Suprapubic skin (tissue), 4 donors: Measurements from ENCODE around the gene ZNF10. TPM values are rescaled to one million over a fixed set of nuclear protein-coding genes. Genes with fewer than 3 reads are reported as not detected.

Experiments
- DNase-seq, 2 donors: peaks; one replicate each; pipeline ENCODE4 v3.0.0-alpha.2; 2019; ENCODE audit warnings: low spot score in 2 of 2
- H3K27ac ChIP-seq: fragments of 200-600 bp; sonication (generic); one replicate; pipeline ENCODE4 v1.5.1; 2019
- H3K27me3 ChIP-seq: fragments of 200-600 bp; sonication (generic); one replicate; pipeline ENCODE4 v1.5.1; 2019
- H3K36me3 ChIP-seq: fragments of 200-600 bp; sonication (generic); one replicate; pipeline ENCODE4 v1.5.1; 2019
- H3K4me1 ChIP-seq: fragments of 200-600 bp; sonication (generic); one replicate; pipeline ENCODE4 v1.5.1; 2019
- H3K4me3 ChIP-seq: fragments of 200-600 bp; sonication (generic); one replicate; pipeline ENCODE4 v1.5.1; 2019; ENCODE audit warnings: mild to moderate bottlenecking
- H3K9me3 ChIP-seq: fragments of 200-600 bp; sonication (generic); one replicate; pipeline ENCODE4 v1.5.1; 2019
- CTCF ChIP-seq, 2 donors: fragments of 200-600 bp in 1 of 2; fragments of 450-650 bp in 1 of 2; sonication (generic) in 1 of 2; IDR thresholded peaks; one replicate each; pipeline ENCODE4 v1.5.1; 2016 to 2019; ENCODE audit warnings: antibody characterized with exemption in 2 of 2, mild to moderate bottlenecking in 1 of 2, moderate library complexity in 1 of 2
- EP300 ChIP-seq: sonication (generic); formaldehyde crosslinking; IDR thresholded peaks from one replicate; pipeline ENCODE4 v1.6.1; 2017; ENCODE audit warnings: antibody characterized with exemption
- POLR2A ChIP-seq, 2 donors: fragments of 450-650 bp; IDR thresholded peaks; one replicate each; pipeline ENCODE4 v1.6.1; 2017; ENCODE audit warnings: antibody characterized with exemption in 2 of 2, mild to moderate bottlenecking in 2 of 2, moderate library complexity in 2 of 2
- POLR2AphosphoS5 ChIP-seq, 3 donors: sonication (generic); formaldehyde crosslinking; IDR thresholded peaks; one replicate each; pipeline ENCODE4 v1.6.1; 2017; ENCODE audit warnings: antibody characterized with exemption in 3 of 3
- WGBS: methylation state at CpG from one replicate; pipeline ENCODE4 v1.1.5; 2018; 5-methylcytosine and 5-hydroxymethylcytosine counted together
- total RNA-seq, 4 donors: library from RNA; depleted of rRNA; stranded (reverse); fragments of >200 nt; gene quantifications; one replicate each; pipeline ENCODE4 v1.1.0, GENCODE V29; 2016

Gene ZNF10
- total RNA-seq, 4 donors from 2014 or later: 5.2 to 11.6 (median 9.1) TPM

- WGBS: over 99% methylated on average over 5 of the region's 5 CpGs
- Histone ChIP-seq H3K4me3 (no peak overlapping the region), H3K27ac (no peak overlapping the region), H3K27me3 (no peaks in the 10 kb centered on the region), H3K4me1 (no peaks in the 10 kb centered on the region), H3K36me3 (peaks cover 92% of the 10 kb centered on the region), H3K9me3 (peaks cover 72% of the 10 kb centered on the region)
- TF ChIP-seq EP300: no peak
- no peak for TF ChIP-seq CTCF (IDR thresholded peaks at IDR 0.05)
- no peak for TF ChIP-seq POLR2A (IDR thresholded peaks at IDR 0.05)
- no peak for TF ChIP-seq POLR2AphosphoS5 (IDR thresholded peaks at IDR 0.05)
- no peak for DNase-seq
These were observed 62.4 kb downstream of the ZNF10 start for GRCh38 chr12:133192847-133193246.

GRCh38 chr12:133201888-133202287 lies 71.5 kb downstream of the ZNF10 start:
- H3K9me3 ChIP-seq: peaks cover 61% of the 10 kb centered on the region
- peaks cover 37% of the 10 kb centered on the region for H3K36me3 ChIP-seq

GRCh38 chr12:133202493-133203343 lies 72.3 kb downstream of the ZNF10 start:
- no peak for DNase-seq
- no peaks in the 10 kb centered on the region for H3K27me3 ChIP-seq
- 96% methylated on average over 2 of the region's 2 CpGs for WGBS
- no peaks in the 10 kb centered on the region for H3K4me1 ChIP-seq
- TF ChIP-seq POLR2AphosphoS5 (IDR thresholded peaks at IDR 0.05) (no peak), POLR2A (IDR thresholded peaks at IDR 0.05) (no peak), CTCF (IDR thresholded peaks at IDR 0.05) (no peak), EP300 (no peak)
- no peak overlapping the region for H3K27ac ChIP-seq
- H3K4me3 ChIP-seq: no peak overlapping the region
- H3K36me3 ChIP-seq: peaks cover 36% of the 10 kb centered on the region
- H3K9me3 ChIP-seq: peaks cover 67% of the 10 kb centered on the region

More at GRCh38 chr12:133201888-133202287, 71.5 kb downstream of the ZNF10 start:
- Histone ChIP-seq H3K27me3 (no peaks in the 10 kb centered on the region), H3K4me1 (no peaks in the 10 kb centered on the region), H3K4me3 (no peak overlapping the region), H3K27ac (no peak overlapping the region)
- 94% methylated on average over 2 of the region's 2 CpGs for WGBS
- no peak for TF ChIP-seq POLR2A (IDR thresholded peaks at IDR 0.05)
- TF ChIP-seq POLR2AphosphoS5 (IDR thresholded peaks at IDR 0.05): no peak
- no peak for TF ChIP-seq EP300
- TF ChIP-seq CTCF (IDR thresholded peaks at IDR 0.05): no peak
- no peak for DNase-seq

- H3K9me3 ChIP-seq: peaks cover 75% of the 10 kb centered on the region
These were observed 73.2 kb downstream of the ZNF10 start for GRCh38 chr12:133203344-133204263.

More at GRCh38 chr12:133203344-133204263, 73.2 kb downstream of the ZNF10 start:
- TF ChIP-seq EP300 (no peak), POLR2AphosphoS5 (IDR thresholded peaks at IDR 0.05) (no peak), CTCF (IDR thresholded peaks at IDR 0.05) (no peak), POLR2A (IDR thresholded peaks at IDR 0.05) (no peak)
- no peak for DNase-seq
- H3K27ac ChIP-seq: no peak overlapping the region
- peaks cover 36% of the 10 kb centered on the region for H3K36me3 ChIP-seq
- H3K27me3 ChIP-seq: no peaks in the 10 kb centered on the region
- no peaks in the 10 kb centered on the region for H3K4me1 ChIP-seq
- H3K4me3 ChIP-seq: no peak overlapping the region
- WGBS: 98% methylated on average over 7 of the region's 7 CpGs
